ENCODE measurements around the gene PLEKHA7.

DNA sequence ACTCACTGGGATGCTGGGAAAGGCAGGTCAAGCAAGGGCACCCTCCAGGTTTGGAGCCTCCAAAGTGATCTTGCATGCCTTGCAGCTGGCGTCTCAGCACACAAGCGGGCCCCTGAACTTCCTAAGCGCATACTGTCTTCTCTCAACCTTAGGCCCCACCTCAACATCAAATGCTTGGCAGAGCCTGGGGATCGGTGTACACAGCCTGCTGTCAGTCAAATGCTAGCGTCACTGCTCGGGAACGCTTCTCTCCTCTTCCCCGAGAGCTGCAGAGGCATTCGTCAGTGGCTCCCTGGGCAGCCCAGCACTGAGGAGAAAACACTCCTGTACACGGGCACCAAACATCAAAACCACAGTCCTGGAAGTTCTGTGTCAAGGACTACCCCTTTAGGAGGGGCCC lies 150.8 kb downstream of the PLEKHA7 start:
- TF ChIP-seq, protein P1, sequence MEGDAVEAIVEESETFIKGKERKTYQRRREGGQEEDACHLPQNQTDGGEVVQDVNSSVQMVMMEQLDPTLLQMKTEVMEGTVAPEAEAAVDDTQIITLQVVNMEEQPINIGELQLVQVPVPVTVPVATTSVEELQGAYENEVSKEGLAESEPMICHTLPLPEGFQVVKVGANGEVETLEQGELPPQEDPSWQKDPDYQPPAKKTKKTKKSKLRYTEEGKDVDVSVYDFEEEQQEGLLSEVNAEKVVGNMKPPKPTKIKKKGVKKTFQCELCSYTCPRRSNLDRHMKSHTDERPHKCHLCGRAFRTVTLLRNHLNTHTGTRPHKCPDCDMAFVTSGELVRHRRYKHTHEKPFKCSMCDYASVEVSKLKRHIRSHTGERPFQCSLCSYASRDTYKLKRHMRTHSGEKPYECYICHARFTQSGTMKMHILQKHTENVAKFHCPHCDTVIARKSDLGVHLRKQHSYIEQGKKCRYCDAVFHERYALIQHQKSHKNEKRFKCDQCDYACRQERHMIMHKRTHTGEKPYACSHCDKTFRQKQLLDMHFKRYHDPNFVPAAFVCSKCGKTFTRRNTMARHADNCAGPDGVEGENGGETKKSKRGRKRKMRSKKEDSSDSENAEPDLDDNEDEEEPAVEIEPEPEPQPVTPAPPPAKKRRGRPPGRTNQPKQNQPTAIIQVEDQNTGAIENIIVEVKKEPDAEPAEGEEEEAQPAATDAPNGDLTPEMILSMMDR (IDR thresholded peaks at IDR 0.05) = no peak
- TF ChIP-seq NFIC (IDR thresholded peaks at IDR 0.05; ENCODE audit: borderline replicate concordance) = no peak
- TF ChIP-seq TAF1 (IDR thresholded peaks at IDR 0.05; ENCODE audit: borderline replicate concordance, low read depth, low read length) = no peak
- TF ChIP-seq PBX3 (IDR thresholded peaks at IDR 0.05) = no peak
- no peak for TF ChIP-seq NRF1 (IDR thresholded peaks at IDR 0.05; ENCODE audit: low read depth, low read length)
- TF ChIP-seq JUND (IDR thresholded peaks at IDR 0.05) = no peak
- no peak for TF ChIP-seq TCF12 (IDR thresholded peaks at IDR 0.05)
- TF ChIP-seq, protein P2, sequence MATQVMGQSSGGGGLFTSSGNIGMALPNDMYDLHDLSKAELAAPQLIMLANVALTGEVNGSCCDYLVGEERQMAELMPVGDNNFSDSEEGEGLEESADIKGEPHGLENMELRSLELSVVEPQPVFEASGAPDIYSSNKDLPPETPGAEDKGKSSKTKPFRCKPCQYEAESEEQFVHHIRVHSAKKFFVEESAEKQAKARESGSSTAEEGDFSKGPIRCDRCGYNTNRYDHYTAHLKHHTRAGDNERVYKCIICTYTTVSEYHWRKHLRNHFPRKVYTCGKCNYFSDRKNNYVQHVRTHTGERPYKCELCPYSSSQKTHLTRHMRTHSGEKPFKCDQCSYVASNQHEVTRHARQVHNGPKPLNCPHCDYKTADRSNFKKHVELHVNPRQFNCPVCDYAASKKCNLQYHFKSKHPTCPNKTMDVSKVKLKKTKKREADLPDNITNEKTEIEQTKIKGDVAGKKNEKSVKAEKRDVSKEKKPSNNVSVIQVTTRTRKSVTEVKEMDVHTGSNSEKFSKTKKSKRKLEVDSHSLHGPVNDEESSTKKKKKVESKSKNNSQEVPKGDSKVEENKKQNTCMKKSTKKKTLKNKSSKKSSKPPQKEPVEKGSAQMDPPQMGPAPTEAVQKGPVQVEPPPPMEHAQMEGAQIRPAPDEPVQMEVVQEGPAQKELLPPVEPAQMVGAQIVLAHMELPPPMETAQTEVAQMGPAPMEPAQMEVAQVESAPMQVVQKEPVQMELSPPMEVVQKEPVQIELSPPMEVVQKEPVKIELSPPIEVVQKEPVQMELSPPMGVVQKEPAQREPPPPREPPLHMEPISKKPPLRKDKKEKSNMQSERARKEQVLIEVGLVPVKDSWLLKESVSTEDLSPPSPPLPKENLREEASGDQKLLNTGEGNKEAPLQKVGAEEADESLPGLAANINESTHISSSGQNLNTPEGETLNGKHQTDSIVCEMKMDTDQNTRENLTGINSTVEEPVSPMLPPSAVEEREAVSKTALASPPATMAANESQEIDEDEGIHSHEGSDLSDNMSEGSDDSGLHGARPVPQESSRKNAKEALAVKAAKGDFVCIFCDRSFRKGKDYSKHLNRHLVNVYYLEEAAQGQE (IDR thresholded peaks at IDR 0.05; ENCODE audit: low read depth, low read length) = no peak
- TF ChIP-seq POLR2AphosphoS5 (IDR thresholded peaks at IDR 0.05; ENCODE audit: low read depth, low read length) = no peak
- TF ChIP-seq YY1 (IDR thresholded peaks at IDR 0.05; ENCODE audit: low read depth) = no peak
- no peak for TF ChIP-seq RCOR1 (IDR thresholded peaks at IDR 0.05; ENCODE audit: low read length)
